ENCODE data around the gene GAK. TPM values are rescaled to one million over a fixed set of nuclear protein-coding genes. Genes with fewer than 3 reads are reported as not detected.

The GAK gene
- total and polyA plus RNA-seq, 4 donors = 27.4 to 69.7 (median 47.0) TPM

DNA sequence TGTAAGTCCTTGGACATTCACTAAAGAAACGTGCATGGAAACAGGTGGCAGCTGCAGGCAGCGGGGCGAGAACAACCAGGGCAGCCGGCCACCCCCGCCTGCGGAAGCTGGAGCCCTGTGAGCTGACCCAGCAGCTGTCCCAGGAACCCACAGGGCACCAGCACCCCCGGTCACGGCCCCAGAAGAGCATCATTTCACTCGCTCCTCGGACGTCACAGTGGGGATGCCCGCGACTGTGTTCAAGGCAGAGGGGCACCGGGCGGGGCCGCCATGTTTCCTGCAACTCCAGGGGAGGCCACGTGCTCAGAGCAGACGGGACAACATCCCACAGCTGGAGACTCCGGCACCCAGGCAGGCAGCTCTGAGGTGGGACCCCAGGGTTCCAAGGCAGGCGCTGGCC is 61.2 kb downstream of the GAK start:
- no peak for TF ChIP-seq FOXA2 (IDR thresholded peaks at IDR 0.05)
- TF ChIP-seq TAF1 (conservative IDR thresholded peaks at IDR 0.05) = no peak
- TF ChIP-seq, protein P1, sequence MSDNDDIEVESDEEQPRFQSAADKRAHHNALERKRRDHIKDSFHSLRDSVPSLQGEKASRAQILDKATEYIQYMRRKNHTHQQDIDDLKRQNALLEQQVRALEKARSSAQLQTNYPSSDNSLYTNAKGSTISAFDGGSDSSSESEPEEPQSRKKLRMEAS (IDR thresholded peaks at IDR 0.05) = no peak
- no peak for TF ChIP-seq HNF4A (conservative IDR thresholded peaks at IDR 0.05)
- no peak for TF ChIP-seq RAD21 (IDR thresholded peaks at IDR 0.05)
- TF ChIP-seq YY1 (IDR thresholded peaks at IDR 0.05) = no peak
- 96% methylated on average over 20 of the region's 20 CpGs for WGBS
- Histone ChIP-seq H3K9ac (ENCODE audit: low read depth in 1 of 2, low read length in 2 of 2) (no peak overlapping the region), H3K36me3 (ENCODE audit: control insufficient read depth in 4 of 4, insufficient read depth in 3 of 4, low read depth in 1 of 4, low read length in 3 of 4) (peaks cover 10 to 73% (median 35%) of the 10 kb centered on the region in 4 donors), H3K4me1 (ENCODE audit: control insufficient read depth in 4 of 4, insufficient read depth in 4 of 4, low read length in 3 of 4) (no peaks in the 10 kb centered on the region), H3K9me3 (ENCODE audit: control insufficient read depth in 4 of 4, low read length in 3 of 4) (no peaks in the 10 kb centered on the region), H3K27ac (ENCODE audit: low read depth in 1 of 2, low read length in 2 of 2) (no peak overlapping the region), H3K4me3 (ENCODE audit: low read depth in 1 of 3, low read length in 3 of 3) (no peak overlapping the region), H3K27me3 (ENCODE audit: control insufficient read depth in 4 of 4, insufficient read depth in 4 of 4, low read length in 3 of 4) (no peaks in the 10 kb centered on the region)
- no peak for DNase-seq (ENCODE audit: low spot score)

DNA sequence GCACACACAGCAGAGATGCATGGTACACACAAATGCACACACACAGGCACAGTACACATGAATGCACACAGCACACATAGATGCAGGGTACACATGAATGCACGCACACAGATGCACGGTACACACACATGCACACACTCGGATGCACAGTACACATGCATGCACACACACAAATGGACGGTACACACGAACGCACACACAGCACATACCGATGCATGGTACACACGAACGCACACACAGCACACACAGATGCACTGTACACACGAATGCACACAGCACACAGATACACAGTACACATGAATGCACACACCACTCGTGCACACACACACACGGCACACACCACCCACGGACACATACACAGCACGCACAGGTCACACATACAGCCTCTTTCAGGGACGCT is 62.3 kb downstream of the GAK start:
- Histone ChIP-seq H3K36me3 (ENCODE audit: control insufficient read depth in 4 of 4, insufficient read depth in 3 of 4, low read depth in 1 of 4, low read length in 3 of 4) (peaks cover 12 to 74% (median 35%) of the 10 kb centered on the region in 4 donors), H3K4me1 (ENCODE audit: control insufficient read depth in 4 of 4, insufficient read depth in 4 of 4, low read length in 3 of 4) (no peaks in the 10 kb centered on the region), H3K27ac (ENCODE audit: low read depth in 1 of 2, low read length in 2 of 2) (no peak overlapping the region), H3K27me3 (ENCODE audit: control insufficient read depth in 4 of 4, insufficient read depth in 4 of 4, low read length in 3 of 4) (no peaks in the 10 kb centered on the region), H3K9ac (ENCODE audit: low read depth in 1 of 2, low read length in 2 of 2) (no peak overlapping the region), H3K4me3 (ENCODE audit: low read depth in 1 of 3, low read length in 3 of 3) (no peak overlapping the region), H3K9me3 (ENCODE audit: control insufficient read depth in 4 of 4, low read length in 3 of 4) (no peaks in the 10 kb centered on the region)
- no peak for DNase-seq (ENCODE audit: low spot score)
- TF ChIP-seq, protein P2, sequence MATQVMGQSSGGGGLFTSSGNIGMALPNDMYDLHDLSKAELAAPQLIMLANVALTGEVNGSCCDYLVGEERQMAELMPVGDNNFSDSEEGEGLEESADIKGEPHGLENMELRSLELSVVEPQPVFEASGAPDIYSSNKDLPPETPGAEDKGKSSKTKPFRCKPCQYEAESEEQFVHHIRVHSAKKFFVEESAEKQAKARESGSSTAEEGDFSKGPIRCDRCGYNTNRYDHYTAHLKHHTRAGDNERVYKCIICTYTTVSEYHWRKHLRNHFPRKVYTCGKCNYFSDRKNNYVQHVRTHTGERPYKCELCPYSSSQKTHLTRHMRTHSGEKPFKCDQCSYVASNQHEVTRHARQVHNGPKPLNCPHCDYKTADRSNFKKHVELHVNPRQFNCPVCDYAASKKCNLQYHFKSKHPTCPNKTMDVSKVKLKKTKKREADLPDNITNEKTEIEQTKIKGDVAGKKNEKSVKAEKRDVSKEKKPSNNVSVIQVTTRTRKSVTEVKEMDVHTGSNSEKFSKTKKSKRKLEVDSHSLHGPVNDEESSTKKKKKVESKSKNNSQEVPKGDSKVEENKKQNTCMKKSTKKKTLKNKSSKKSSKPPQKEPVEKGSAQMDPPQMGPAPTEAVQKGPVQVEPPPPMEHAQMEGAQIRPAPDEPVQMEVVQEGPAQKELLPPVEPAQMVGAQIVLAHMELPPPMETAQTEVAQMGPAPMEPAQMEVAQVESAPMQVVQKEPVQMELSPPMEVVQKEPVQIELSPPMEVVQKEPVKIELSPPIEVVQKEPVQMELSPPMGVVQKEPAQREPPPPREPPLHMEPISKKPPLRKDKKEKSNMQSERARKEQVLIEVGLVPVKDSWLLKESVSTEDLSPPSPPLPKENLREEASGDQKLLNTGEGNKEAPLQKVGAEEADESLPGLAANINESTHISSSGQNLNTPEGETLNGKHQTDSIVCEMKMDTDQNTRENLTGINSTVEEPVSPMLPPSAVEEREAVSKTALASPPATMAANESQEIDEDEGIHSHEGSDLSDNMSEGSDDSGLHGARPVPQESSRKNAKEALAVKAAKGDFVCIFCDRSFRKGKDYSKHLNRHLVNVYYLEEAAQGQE (IDR thresholded peaks at IDR 0.05) = no peak
- TF ChIP-seq TAF1 (conservative IDR thresholded peaks at IDR 0.05) (no peak), YY1 (IDR thresholded peaks at IDR 0.05) (no peak), JUND (IDR thresholded peaks at IDR 0.05) (no peak), HNF4A (conservative IDR thresholded peaks at IDR 0.05) (no peak), FOXA2 (IDR thresholded peaks at IDR 0.05) (no peak)
- TF ChIP-seq, protein P3, sequence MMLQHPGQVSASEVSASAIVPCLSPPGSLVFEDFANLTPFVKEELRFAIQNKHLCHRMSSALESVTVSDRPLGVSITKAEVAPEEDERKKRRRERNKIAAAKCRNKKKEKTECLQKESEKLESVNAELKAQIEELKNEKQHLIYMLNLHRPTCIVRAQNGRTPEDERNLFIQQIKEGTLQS (IDR thresholded peaks at IDR 0.05) = no peak
- 99% methylated on average over 15 of the region's 15 CpGs for WGBS

DNA sequence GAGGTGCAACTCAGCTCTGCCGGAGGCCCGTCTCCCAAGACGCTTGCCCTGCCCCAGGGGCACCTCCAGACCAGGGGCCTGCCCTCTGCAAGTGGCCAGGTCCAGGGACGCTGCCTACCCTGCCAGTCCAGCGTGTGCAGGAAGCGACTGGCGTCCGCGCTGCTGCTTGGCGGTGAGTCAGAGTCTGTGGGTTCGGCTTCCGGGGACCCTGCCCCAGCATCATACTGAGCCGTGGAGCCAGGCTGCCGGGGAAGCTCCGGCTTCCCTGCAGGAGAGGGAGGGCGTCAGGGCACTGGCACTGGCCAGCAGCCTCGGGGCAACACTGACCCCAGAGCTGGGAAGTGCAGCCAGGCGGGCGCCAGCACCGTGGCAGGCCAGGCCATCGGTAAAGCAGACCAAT is 63.7 kb downstream of the GAK start:
- Histone ChIP-seq H3K9ac (ENCODE audit: low read depth in 1 of 2, low read length in 2 of 2) (no peak overlapping the region), H3K27ac (ENCODE audit: low read depth in 1 of 2, low read length in 2 of 2) (no peak overlapping the region), H3K27me3 (ENCODE audit: control insufficient read depth in 4 of 4, insufficient read depth in 4 of 4, low read length in 3 of 4) (no peaks in the 10 kb centered on the region), H3K4me3 (ENCODE audit: low read depth in 1 of 3, low read length in 3 of 3) (no peak overlapping the region), H3K4me1 (ENCODE audit: control insufficient read depth in 4 of 4, insufficient read depth in 4 of 4, low read length in 3 of 4) (no peaks in the 10 kb centered on the region), H3K9me3 (ENCODE audit: control insufficient read depth in 4 of 4, low read length in 3 of 4) (no peaks in the 10 kb centered on the region), H3K36me3 (ENCODE audit: control insufficient read depth in 4 of 4, insufficient read depth in 3 of 4, low read depth in 1 of 4, low read length in 3 of 4) (peaks cover 11 to 73% (median 30%) of the 10 kb centered on the region in 4 donors)
- WGBS = 96% methylated on average over 21 of the region's 21 CpGs
- TF ChIP-seq, protein P3 (IDR thresholded peaks at IDR 0.05) = no peak
- TF ChIP-seq, protein P2 (IDR thresholded peaks at IDR 0.05) = no peak
- TF ChIP-seq YY1 (IDR thresholded peaks at IDR 0.05) (no peak), RXRA (IDR thresholded peaks at IDR 0.05) (no peak), NR2F2 (IDR thresholded peaks at IDR 0.05) (no peak), GABPA (IDR thresholded peaks at IDR 0.05 in 1 of 2, conservative IDR thresholded peaks at IDR 0.05 in 1 of 2) (no peak), JUND (IDR thresholded peaks at IDR 0.05) (no peak)
- no peak for DNase-seq (ENCODE audit: low spot score)
